Fibroblast of skin of scalp (primary cell): ENCODE measurements around the gene TMC4. TPM values are rescaled to one million over a fixed set of nuclear protein-coding genes. Genes with fewer than 3 reads are reported as not detected.
A peak's percentile ranks its signal among the peaks of the same experiment; 100 is the strongest.
"Not testable (repeated sequence)": the region's sequence is repeated elsewhere in the genome, so short reads cannot be mapped to it uniquely, and the experiment has no call there.

Experiments used
- DNase-seq: peaks from one replicate; pipeline ENCODE4 v3.0.0-alpha.2; 2013
- polyA plus RNA-seq, 2 experiments: library from polyadenylated mRNA; unstranded; fragments of 120-200 nt; gene quantifications; one replicate each; pipeline ENCODE4 v1.2.1, GENCODE V29; 2013; ENCODE audit not compliant: insufficient read length in 2 of 2

The TMC4 gene, protein sequence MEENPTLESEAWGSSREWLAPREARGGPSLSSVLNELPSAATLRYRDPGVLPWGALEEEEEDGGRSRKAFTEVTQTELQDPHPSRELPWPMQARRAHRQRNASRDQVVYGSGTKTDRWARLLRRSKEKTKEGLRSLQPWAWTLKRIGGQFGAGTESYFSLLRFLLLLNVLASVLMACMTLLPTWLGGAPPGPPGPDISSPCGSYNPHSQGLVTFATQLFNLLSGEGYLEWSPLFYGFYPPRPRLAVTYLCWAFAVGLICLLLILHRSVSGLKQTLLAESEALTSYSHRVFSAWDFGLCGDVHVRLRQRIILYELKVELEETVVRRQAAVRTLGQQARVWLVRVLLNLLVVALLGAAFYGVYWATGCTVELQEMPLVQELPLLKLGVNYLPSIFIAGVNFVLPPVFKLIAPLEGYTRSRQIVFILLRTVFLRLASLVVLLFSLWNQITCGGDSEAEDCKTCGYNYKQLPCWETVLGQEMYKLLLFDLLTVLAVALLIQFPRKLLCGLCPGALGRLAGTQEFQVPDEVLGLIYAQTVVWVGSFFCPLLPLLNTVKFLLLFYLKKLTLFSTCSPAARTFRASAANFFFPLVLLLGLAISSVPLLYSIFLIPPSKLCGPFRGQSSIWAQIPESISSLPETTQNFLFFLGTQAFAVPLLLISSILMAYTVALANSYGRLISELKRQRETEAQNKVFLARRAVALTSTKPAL
- polyA plus RNA-seq (2013, experiment 1 of 2; ENCODE audit: insufficient read length) = 2.0 TPM
- 1.5 TPM for polyA plus RNA-seq (2013, experiment 2 of 2; ENCODE audit: insufficient read length)

DNA sequence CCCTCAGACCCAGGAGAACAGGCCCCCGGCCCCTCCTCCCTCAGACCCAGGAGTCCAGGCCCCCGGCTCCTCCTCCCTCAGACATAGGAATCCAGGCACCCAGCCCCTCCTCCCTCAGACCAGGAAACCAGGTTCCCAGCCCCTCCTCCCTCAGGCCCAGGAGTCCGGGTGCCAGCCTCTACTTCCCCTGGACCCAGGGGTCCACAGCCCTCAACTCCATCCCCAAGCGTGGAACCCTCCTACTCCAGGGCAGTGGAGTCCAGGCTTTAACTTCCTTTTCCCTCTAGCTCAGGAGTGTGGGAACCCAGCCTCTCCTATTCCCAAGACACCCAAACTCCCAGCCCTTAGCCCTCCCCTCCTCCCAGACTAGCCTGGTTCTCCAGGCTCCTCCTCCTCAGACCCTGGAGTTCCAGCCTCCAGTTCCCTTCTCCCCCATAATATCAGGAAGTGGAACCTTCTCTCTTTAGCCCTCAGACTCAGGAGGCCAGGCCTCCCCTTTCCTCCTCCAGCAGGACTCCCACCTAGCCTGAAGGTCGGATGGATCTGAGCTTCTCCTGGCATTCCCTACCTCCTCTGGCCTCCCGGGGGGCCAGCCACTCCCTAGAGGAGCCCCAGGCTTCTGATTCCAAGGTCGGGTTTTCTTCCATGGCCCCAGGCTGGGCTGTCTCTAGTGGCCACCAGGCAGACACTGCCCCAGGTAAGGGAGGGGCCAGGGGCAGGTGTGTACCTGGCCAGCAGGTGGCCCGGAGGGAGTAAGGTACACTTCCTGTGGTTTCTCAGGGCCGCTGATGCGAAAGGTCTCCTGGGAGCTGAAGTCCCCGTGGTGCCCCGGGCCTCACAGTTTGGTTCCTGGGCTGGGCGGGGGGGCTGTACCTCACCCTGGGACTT, at the start of gene TMC4:
TSS of gene TMC4 (minus strand) at position 690 of the 888 bp plus-strand sequence. CDS start at position 647, 43 bp downstream.
- DNase-seq = peak; percentile 57

DNA sequence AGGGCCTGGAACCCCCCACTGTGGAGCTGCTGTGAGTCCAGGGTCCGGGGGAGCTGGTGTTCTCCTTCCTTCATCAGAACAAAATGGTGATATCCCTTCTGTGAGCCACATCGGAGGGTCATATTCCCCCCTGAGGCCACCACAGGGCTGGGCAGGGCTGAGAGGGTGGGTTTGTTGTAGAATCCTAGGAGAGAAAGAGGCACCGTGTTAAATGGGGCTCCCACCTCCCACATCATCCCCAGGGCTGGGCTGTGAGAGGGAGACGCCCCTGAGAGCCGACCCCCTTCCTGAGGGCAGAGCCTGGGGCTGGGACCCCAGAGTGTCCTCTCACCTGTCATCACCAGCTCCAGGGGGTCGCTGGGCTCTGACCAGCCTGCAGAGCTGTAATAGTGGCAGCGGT, 49.0 kb upstream of the TMC4 start:
- DNase-seq = not testable (repeated sequence)

DNA sequence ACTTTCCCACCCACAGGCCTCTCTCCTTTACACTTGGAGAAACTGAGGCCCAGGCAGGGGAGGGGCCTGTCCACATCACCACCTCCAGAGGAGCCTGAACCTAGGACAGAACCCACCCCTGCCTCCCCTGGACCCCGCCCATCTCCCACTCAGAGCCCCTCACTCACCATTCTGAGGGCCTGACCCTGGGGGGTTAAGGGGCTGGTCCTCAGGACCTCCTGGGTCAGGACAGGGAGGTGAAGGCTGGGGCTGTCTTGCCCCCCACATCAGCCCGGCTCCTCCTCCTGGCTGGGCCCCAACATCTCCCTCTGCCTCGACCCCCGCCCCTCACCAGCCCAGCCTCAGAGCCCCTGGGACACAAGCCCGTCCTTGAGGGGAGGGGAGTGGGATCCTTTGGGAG, 46.7 kb upstream of the TMC4 start:
- not testable (repeated sequence) for DNase-seq

DNA sequence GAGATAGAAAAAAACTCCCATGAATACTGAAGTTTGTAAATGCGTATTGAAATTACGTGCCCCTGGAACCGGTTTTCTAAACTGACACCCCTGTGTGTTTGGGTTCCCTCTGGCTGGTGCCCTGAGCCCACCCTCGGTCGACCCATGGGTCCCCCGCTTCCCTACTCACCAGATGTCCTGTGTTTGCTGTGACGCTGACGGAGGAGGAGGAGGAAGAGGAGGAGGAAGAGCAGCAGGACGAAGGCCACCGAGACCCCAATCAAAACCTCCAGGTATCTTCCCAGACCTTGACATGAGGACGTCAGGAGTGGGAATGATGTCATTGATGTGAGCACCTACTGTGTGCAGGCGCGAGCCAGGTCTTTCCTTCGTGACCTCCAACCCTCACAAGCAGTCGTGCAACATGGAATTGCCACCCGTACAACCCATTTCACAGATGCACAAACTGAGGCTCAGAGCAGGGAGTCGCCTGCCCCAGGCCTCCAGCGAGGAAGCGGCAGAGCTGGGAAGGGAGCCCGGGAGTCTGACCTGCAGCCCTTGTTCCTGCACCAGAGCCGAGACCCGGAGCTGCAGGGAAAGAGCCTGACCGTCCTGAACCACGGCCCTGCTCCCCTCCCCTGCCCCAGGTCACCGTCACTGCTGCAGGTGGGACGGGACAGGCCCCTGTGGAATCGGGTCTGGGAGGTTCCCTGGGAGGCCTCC, 46.2 kb upstream of the TMC4 start:
- no peak for DNase-seq

DNA sequence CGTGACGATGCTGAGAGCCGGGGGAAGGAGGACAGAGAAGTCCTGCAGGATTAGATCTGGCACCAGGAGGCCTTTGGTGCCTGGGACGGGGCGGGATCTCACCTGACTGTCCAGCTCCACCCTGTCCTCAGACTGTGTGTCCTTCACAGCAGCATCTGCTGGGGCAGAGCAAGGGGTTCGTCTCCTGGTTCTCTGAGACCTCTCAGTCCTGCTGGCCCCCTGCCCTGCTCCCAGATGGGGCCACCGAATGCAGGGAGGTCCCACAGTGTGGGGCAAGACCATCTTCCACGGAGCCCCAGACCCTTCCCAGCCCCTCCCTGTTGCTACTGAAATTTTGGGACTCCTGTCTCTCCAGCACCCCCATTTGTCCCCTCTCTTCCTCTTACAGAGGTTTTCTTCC, 45.3 kb upstream of the TMC4 start:
- DNase-seq = no peak

DNA sequence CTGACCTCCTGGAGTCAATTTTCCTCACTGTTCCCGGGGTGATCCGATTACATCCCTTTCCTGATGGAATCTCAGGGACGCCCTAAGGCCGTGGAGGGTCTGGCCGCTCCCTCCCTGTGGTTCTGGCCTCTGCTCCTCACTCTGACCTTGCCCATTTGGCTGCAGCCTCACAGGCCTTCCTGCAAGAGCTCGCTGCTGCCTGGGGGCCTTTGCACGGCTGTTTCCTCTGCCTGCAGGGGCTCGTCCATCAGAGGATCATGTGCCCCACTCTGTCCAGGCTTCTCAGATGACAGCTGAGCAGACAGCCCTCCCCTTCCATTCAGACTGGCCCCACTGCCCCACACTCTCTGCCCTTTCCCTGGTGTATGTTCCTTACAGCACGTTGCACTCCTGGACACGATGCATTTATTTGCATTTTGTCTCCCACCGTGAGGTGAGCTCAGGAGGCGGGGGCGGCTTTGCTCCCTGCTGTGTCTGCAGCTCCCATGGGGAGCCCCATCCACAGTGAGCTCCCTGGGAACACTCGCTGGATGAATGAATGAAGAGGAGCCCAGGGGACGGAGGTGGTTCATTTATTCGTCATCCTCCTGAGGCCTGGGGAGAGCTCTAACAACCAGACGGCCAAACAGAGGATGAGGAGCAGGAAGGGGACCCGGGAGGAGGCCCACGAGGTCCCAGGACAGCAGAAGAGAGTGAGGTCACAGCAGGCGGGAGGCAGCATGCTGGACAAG, 44.7 kb upstream of the TMC4 start:
- not testable (repeated sequence) for DNase-seq

DNA sequence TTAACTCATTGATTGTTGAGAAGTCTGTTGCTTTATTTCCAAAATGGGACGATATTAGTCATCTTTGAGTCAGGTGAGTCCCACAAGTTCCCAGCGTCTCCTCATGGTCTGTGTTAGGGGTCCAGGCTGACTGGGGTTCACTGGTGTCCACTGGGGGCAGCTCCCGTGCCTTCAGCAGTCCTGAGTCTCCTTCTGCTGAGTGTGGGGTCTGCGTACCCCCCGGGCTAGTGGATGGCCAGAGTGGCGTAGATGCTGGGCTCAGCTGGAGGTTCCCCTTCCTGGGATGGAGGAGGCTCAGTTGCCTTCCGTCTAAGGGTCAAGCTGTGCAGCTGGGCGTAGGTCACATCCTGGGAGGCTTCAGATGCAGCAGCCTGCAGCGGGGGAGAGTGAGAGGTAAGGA, 43.9 kb upstream of the TMC4 start:
- DNase-seq = no peak

DNA sequence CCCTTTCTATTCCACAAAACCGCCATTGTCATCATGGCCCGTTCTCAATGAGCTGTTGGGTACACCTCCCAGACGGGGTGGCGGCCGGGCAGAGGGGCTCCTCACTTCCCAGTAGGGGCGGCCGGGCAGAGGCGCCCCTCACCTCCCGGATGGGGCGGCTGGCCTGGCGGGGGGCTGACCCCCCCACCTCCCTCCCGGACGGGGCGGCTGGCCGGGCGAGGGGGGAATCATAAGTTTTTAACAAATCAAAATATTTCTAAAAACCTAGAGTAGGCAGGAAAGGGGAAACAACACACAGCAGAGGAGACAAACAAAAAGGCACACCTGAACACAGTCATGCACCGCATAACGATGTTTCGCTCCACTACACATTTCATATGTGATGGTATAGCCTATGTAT, 41.8 kb upstream of the TMC4 start:
- DNase-seq = not testable (repeated sequence)

DNA sequence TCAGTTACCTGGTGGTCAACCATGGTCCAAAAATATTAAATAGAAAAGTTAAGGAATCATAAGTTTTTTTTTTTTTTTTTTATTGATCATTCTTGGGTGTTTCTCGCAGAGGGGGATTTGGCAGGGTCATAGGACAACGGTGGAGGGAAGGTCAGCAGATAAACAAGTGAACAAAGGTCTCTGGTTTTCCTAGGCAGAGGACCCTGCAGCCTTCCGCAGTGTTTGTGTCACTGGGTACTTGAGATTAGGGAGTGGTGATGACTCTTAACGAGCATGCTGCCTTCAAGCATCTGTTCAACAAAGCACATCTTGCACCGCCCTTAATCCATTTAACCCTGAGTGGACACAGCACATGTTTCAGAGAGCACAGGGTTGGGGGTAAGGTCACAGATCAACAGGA, 41.3 kb upstream of the TMC4 start:
- DNase-seq = not testable (repeated sequence)

DNA sequence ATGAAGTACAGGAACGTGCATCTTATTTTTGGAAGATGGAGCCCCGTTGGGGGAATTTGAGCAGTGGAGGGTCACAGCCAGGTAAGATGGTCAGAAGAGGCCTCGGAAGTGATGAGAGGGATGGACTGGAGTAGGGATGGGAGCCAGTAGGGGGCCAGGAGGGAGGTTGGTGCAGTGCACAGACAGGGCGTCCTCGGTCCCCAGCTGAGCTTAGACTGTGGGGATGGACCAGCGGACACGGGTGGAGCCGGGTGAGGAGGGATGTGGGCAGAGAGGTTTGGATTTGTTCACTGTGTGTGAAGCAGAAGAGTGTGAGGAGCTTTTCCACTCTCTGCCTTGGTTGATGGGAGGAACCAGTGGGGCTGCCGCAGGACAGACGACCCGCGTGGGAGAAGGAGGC, 38.3 kb upstream of the TMC4 start:
- no peak for DNase-seq

DNA sequence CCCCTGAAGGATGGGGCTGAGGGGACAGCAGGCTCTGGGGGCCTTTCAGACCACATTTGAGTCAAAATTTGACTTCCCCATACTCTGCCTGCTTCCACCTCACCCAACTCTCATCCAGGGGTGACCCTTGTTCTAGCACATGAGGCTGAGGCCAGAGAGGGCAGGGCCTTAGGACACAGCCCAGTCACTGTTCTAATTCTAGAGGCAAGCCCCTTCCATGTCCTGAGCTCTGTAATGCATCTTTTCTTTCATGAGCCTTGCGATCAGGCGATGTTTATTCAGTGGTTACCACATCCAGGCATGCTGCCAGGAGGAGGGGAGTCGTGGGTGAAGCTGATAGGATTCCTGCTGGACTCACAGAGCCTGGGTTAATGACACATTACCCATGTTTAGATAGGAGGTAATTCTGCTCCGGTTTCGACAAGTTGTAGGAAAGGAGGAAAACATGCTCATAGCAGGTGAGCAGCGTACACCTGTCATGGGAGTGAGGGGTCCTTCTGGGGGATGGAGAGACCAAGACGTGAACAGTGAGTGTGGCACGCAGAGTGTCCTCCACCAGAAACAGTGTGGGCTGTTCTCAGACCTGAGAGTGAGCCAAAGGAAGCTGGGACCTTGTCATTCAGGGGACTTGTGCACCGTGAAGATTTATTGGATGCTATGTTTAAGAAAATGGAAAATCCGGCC, 37.0 kb upstream of the TMC4 start:
- peak; percentile 97 for DNase-seq

DNA sequence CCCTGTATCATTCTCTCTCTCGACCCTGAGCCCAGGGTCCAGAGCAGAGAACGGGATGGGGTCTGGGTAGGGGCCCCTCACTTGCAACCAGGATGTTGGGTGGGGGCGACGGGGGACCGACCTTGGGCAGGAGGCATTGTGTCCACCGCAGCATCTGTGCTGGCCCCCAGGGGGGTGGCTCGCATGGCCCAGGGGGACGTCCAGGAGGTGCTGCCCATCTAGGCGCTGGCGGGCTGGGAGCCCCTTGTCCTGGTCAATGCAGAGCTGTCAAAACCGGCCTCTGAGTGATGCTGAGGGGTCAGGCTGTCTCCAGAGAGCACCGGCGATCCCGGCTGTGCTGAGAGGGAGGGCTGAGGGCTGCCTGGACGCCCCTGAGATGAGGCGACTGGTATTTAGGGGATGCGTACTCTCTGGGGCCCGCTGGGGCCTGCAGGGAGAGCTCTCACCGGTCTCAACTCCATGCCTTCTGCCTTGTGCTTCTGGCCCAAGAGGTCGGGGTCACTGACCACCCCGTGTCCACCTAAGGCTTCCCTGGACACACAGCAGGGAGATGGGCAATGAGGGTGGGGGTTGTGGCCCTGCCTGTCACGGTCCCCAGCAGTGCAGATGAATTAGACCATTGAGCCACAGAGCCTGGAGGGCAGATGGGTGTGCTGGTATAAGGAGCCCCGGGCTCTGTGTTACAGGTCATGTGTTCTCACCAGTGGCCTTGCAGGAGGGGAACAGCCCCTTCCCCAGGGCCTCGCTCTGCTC, 36.3 kb upstream of the TMC4 start:
- peak; percentile 11 for DNase-seq

DNA sequence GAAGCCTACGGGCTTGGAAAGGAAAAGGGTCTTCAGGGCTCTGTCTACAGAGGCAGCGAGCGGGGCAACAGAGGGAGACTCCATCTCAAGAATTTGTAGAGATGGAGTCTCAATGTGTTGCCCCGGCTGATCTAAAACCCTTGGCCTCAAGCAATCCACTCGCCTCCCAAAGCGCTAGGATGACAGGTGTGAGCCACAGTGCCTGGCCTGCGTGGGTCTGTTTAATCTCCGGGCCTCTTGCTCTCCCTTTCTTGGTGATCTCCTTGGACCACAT, 35.8 kb upstream of the TMC4 start:
- peak; percentile 15 for DNase-seq

DNA sequence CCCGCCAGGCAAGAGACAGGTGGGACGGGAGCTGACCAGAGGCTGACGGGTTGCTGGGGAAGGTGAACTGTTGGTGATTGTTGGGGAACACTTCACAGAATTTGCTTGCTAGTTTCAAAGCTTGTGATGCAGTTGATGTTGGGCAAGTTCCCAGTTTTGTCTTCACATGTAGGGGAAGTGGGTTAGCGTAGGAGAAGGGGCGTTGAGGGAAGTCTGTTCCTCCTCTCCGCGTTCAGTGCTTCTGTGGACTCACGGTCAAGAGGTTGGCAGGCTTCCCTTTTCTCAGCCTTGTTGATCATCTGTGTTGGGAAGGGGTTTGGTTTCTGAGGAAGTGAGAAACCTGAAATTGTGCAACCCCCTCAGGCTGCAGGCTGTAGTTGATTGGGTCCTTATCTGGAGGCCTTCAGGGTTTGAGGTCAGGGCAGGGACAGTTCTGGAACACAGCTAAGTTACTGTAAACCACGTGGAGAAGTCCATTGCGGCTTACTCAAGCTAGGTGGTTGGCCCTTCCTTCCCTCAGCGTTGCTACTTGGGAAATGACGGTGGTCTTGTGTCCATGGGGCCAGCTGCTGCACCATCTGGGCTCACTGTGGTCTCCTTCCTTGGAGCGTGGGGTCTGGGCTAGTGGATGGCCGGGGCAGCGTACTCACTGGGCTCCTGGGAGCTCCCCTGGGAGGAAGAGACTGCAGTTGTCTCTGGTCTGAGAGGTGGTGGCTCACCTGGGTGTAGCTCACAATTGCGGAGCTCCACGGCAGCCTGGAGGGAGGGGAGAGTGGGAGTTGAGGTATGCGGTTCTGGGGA, 35.2 kb upstream of the TMC4 start:
- DNase-seq = peak; percentile 22

DNA sequence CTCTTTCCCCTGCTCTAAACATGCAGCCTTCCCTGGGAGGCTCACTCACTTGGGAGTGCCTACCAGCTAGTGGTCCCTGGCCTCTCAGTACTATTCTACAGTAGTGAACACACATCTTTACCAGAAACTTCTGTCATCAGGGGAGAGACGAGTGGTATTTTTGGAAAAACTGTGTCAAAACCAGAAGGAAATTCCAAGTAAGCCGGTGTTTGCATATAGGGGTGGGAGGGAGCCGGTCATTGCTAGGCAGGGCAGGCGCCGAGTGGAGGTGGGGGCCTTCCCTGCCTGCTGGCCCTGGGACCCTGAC, 34.7 kb upstream of the TMC4 start:
- no peak for DNase-seq

DNA sequence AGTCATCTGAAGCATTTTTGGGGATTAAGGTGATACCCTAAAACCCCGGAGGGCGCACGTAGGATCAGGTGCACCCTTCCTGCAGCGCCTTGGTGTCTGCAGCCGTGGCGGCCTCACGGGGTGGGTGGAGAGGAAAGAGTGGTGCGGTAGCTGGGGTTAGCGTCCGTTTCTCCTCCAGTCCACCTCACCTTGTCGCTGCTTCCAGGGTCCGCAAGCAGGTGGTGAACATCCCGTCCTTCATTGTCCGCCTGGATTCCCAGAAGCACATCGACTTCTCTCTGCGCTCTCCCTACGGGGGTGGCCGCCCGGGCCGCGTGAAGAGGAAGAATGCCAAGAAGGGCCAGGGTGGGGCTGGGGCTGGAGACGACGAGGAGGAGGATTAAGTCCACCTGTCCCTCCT, 34.2 kb upstream of the TMC4 start:
- DNase-seq = not testable (repeated sequence)

DNA sequence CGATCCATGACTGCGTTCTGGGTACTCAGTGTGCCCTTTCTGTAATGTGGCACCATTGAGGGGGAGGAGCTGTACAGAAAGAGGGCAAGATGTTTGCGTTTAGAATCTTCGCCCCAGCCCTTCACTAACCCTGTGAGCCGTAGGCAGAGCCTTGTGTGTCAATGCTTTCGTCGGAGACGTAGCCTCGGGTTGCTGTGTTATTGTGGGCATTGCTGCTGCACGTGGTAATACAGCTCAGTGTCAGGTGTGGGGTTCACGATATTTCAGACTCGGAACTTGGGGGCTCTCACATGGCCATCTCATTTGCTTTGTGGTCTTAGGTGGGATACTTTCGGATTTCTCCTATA, 33.8 kb upstream of the TMC4 start:
- DNase-seq = no peak

DNA sequence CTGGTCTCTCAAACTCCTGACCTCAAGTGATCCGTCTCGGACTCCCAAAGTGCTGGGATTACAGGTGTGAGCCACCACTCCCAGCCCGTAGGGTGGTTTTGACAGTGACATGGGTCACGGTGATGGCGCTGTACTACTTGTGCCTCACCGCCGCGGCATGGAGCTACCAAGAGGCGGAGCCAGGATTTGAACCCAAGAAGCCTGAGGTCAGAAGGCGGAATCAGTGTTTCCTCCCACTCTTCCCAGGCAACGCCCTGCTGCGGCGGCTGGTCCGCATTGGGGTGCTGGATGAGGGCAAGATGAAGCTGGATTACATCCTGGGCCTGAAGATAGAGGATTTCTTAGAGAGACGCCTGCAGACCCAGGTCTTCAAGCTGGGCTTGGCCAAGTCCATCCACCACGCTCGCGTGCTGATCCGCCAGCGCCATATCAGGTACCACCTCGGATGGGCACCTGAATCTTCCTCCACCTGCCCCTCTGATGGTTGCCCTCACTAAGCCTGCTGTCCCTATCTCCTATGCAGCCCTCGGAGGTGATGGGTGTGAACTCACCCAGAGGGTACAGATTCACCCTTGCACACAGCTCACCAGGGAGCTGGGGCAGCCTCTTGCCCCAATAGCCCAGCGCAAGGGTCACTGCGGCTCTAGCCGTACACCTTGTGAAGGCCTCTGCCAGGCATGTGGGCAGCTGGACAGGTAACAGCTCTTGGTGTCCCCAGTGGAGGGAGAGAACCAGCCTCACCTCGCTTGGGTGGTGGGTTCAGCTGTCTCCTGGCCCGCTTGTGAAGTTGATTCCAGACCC, 33.3 kb upstream of the TMC4 start:
- no peak for DNase-seq
